Measurements from ENCODE around the gene SPON1. TPM values are rescaled to one million over a fixed set of nuclear protein-coding genes. Genes with fewer than 3 reads are reported as not detected.

SPON1 gene
- total and polyA plus RNA-seq, 2 experiments from 2014 or later = 2.9 to 6.4 TPM

- no peak for TF ChIP-seq EZH2 (IDR thresholded peaks at IDR 0.05; ENCODE audit: low read depth, unreplicated experiment)
- TF ChIP-seq REST (IDR thresholded peaks at IDR 0.05; ENCODE audit: unreplicated experiment) = no peak
- no peak for TF ChIP-seq ETS1 (IDR thresholded peaks at IDR 0.05)
- TF ChIP-seq JUNB (IDR thresholded peaks at IDR 0.05; ENCODE audit: unreplicated experiment) = no peak
- no peak for TF ChIP-seq NANOG (IDR thresholded peaks at IDR 0.05; ENCODE audit: borderline replicate concordance)
- no peak for TF ChIP-seq STAT1 (IDR thresholded peaks at IDR 0.05; ENCODE audit: unreplicated experiment)
- TF ChIP-seq, protein P1, sequence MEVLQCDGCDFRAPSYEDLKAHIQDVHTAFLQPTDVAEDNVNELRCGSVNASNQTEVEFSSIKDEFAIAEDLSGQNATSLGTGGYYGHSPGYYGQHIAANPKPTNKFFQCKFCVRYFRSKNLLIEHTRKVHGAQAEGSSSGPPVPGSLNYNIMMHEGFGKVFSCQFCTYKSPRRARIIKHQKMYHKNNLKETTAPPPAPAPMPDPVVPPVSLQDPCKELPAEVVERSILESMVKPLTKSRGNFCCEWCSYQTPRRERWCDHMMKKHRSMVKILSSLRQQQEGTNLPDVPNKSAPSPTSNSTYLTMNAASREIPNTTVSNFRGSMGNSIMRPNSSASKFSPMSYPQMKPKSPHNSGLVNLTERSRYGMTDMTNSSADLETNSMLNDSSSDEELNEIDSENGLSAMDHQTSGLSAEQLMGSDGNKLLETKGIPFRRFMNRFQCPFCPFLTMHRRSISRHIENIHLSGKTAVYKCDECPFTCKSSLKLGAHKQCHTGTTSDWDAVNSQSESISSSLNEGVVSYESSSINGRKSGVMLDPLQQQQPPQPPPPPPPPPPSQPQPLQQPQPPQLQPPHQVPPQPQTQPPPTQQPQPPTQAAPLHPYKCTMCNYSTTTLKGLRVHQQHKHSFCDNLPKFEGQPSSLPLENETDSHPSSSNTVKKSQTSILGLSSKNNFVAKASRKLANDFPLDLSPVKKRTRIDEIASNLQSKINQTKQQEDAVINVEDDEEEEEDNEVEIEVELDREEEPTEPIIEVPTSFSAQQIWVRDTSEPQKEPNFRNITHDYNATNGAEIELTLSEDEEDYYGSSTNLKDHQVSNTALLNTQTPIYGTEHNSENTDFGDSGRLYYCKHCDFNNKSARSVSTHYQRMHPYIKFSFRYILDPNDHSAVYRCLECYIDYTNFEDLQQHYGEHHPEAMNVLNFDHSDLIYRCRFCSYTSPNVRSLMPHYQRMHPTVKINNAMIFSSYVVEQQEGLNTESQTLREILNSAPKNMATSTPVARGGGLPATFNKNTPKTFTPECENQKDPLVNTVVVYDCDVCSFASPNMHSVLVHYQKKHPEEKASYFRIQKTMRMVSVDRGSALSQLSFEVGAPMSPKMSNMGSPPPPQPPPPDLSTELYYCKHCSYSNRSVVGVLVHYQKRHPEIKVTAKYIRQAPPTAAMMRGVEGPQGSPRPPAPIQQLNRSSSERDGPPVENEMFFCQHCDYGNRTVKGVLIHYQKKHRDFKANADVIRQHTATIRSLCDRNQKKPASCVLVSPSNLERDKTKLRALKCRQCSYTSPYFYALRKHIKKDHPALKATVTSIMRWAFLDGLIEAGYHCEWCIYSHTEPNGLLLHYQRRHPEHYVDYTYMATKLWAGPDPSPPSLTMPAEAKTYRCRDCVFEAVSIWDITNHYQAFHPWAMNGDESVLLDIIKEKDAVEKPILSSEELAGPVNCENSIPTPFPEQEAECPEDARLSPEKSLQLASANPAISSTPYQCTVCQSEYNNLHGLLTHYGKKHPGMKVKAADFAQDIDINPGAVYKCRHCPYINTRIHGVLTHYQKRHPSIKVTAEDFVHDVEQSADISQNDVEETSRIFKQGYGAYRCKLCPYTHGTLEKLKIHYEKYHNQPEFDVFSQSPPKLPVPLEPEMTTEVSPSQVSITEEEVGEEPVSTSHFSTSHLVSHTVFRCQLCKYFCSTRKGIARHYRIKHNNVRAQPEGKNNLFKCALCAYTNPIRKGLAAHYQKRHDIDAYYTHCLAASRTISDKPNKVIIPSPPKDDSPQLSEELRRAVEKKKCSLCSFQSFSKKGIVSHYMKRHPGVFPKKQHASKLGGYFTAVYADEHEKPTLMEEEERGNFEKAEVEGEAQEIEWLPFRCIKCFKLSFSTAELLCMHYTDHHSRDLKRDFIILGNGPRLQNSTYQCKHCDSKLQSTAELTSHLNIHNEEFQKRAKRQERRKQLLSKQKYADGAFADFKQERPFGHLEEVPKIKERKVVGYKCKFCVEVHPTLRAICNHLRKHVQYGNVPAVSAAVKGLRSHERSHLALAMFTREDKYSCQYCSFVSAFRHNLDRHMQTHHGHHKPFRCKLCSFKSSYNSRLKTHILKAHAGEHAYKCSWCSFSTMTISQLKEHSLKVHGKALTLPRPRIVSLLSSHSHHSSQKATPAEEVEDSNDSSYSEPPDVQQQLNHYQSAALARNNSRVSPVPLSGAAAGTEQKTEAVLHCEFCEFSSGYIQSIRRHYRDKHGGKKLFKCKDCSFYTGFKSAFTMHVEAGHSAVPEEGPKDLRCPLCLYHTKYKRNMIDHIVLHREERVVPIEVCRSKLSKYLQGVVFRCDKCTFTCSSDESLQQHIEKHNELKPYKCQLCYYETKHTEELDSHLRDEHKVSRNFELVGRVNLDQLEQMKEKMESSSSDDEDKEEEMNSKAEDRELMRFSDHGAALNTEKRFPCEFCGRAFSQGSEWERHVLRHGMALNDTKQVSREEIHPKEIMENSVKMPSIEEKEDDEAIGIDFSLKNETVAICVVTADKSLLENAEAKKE (CRISPR knock-in tag; IDR thresholded peaks at IDR 0.05) = no peak
- TF ChIP-seq, protein P2, sequence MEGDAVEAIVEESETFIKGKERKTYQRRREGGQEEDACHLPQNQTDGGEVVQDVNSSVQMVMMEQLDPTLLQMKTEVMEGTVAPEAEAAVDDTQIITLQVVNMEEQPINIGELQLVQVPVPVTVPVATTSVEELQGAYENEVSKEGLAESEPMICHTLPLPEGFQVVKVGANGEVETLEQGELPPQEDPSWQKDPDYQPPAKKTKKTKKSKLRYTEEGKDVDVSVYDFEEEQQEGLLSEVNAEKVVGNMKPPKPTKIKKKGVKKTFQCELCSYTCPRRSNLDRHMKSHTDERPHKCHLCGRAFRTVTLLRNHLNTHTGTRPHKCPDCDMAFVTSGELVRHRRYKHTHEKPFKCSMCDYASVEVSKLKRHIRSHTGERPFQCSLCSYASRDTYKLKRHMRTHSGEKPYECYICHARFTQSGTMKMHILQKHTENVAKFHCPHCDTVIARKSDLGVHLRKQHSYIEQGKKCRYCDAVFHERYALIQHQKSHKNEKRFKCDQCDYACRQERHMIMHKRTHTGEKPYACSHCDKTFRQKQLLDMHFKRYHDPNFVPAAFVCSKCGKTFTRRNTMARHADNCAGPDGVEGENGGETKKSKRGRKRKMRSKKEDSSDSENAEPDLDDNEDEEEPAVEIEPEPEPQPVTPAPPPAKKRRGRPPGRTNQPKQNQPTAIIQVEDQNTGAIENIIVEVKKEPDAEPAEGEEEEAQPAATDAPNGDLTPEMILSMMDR (conservative IDR thresholded peaks at IDR 0.05; ENCODE audit: low read depth in 2 of 2) = no peak
- no peak for TF ChIP-seq CREB1 (CRISPR knock-in tag; IDR thresholded peaks at IDR 0.05; ENCODE audit: low read depth)
- no peak for TF ChIP-seq ZNF114 (CRISPR knock-in tag; IDR thresholded peaks at IDR 0.05)
- no peak for TF ChIP-seq POLR2AphosphoS5 (IDR thresholded peaks at IDR 0.05; ENCODE audit: low read depth)
- no peak for TF ChIP-seq EZH2phosphoT487 (IDR thresholded peaks at IDR 0.05; ENCODE audit: unreplicated experiment)
- no peak for TF ChIP-seq ZNF331 (CRISPR knock-in tag; IDR thresholded peaks at IDR 0.05; ENCODE audit: low read depth)
- Mint-ChIP-seq H3K36me3 (ENCODE audit: low read depth) (peaks cover 6% of the 10 kb centered on the region; the same call in 1 of the 3 replicates), H3K4me3 (no peak overlapping the region), H3K27ac (peak overlapping the region; percentile 45), H3K9me3 (no peaks in the 10 kb centered on the region), H3K27me3 (ENCODE audit: insufficient read depth, low read depth, poor library complexity) (no peaks in the 10 kb centered on the region), H3K4me1 (peaks cover 45% of the 10 kb centered on the region)
- DNase-seq (ENCODE audit: low spot score) (no peak), ATAC-seq (no peak)
- peaks cover 100% of the 10 kb centered on the region for H3K79me2 ChIP-seq (replicated peaks; ENCODE audit: insufficient read depth)
- H2AFZ ChIP-seq = no peak overlapping the region
- H3K4me1 ChIP-seq (ENCODE audit: insufficient read depth) = peaks cover 86% of the 10 kb centered on the region
- no peaks in the 10 kb centered on the region for H3F3A ChIP-seq (replicated peaks; ENCODE audit: low read depth)
- no peaks in the 10 kb centered on the region for H3K36me3 ChIP-seq (ENCODE audit: insufficient read depth)
- H3K4me2 ChIP-seq = 0 out of 2 replicates have a peak overlapping the region, but pooled peaks have one; percentile 2
- H3K27me3 ChIP-seq (ENCODE audit: insufficient read depth) = no peaks in the 10 kb centered on the region
- H3K9me2 ChIP-seq (ENCODE audit: insufficient read depth) = no peaks in the 10 kb centered on the region
- no peak overlapping the region for H3K4me3 ChIP-seq
- peaks cover 58% of the 10 kb centered on the region for H4K20me1 ChIP-seq (replicated peaks; ENCODE audit: insufficient read depth)
- H3K27ac ChIP-seq (ENCODE audit: low read depth) = peak overlapping the region; percentile 51; the same call in 1 of the 2 replicates
These were observed 350.4 kb downstream of the SPON1 start for GRCh38 chr11:14312736-14313438.
